OCI-LY3 (cell line): Measurements from ENCODE around the gene HSPA9.

Experiments
- EZH2phosphoT487 ChIP-seq: fragments of 200-600 bp; shearing (Covaris generic); IDR thresholded peaks from 2 replicates; pipeline ENCODE4 v1.6.1; 2018; ENCODE audit warnings: antibody characterized with exemption, mixed run types, low read depth
- TF ChIP-seq, protein P1 (sequence below): fragments of 200-600, 300-600 bp; sonication (generic); IDR thresholded peaks from 2 replicates; pipeline ENCODE4 v1.5.1; 2014; ENCODE audit warnings: antibody characterized with exemption, low read length, low read depth

DNA sequence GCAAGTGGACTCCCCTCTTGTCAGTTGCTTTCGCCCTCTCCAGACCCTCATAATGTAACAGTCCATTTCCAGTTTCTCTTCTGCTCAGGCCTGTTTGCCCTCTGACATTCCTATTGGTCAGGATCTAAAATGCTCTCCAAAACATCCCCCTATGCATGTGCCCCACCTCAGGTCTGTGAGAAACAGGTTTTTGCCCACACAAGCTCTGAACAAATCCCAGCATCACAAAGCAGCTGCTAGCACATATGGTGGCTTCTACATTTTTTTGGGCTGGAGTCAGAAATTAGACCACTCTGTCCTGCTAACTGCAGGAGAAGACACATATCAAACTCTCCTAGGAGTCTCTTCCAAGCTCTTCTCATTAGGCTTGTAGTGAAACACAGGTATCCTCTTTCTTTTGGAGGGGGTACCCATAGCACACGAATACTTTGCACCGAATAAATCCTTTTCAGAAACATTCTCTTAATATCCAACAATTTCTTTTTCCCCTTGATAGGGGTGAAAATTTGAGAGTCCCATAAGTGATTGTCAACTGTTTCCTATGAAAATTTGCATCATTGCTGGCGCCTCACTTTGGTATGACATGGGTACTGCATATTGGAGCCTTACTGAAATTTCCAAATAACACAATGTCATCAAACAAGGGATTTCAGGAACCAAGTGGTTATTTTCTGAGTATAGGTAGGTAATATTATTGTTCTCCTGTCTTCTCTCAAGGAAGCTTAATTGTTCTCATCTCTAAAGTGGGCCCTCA is 19.3 kb upstream of the HSPA9 start:
- TF ChIP-seq, protein P1, sequence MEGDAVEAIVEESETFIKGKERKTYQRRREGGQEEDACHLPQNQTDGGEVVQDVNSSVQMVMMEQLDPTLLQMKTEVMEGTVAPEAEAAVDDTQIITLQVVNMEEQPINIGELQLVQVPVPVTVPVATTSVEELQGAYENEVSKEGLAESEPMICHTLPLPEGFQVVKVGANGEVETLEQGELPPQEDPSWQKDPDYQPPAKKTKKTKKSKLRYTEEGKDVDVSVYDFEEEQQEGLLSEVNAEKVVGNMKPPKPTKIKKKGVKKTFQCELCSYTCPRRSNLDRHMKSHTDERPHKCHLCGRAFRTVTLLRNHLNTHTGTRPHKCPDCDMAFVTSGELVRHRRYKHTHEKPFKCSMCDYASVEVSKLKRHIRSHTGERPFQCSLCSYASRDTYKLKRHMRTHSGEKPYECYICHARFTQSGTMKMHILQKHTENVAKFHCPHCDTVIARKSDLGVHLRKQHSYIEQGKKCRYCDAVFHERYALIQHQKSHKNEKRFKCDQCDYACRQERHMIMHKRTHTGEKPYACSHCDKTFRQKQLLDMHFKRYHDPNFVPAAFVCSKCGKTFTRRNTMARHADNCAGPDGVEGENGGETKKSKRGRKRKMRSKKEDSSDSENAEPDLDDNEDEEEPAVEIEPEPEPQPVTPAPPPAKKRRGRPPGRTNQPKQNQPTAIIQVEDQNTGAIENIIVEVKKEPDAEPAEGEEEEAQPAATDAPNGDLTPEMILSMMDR, result peak; percentile 45
- no peak for TF ChIP-seq EZH2phosphoT487
